HG03439 (cell line): Measurements from ENCODE around the gene SHISA5.
"Not testable (repeated sequence)": the region's sequence is repeated elsewhere in the genome, so short reads cannot be mapped to it uniquely, and the experiment has no call there.

Experiments used
- ATAC-seq: cut with Tn5 transposase; IDR thresholded peaks from one replicate; pipeline ENCODE4 v1.9.1; 2021; ENCODE audit warnings: mild to moderate bottlenecking, moderate library complexity; ENCODE audit not compliant: unreplicated experiment

The SHISA5 gene

GRCh38 chr3:48521635-48522034, 17.7 kb upstream of the SHISA5 start:
- no peak for ATAC-seq

GRCh38 chr3:48519277-48519643, 15.3 kb upstream of the SHISA5 start:
- ATAC-seq = no peak

GRCh38 chr3:48518638-48519276, 14.8 kb upstream of the SHISA5 start:
- no peak for ATAC-seq

- no peak for ATAC-seq
Observed at GRCh38 chr3:48518069-48518468, 14.1 kb upstream of the SHISA5 start.

- no peak for ATAC-seq
Observed at GRCh38 chr3:48516571-48516970, 12.6 kb upstream of the SHISA5 start.

GRCh38 chr3:48514431-48515227, 10.7 kb upstream of the SHISA5 start:
- no peak for ATAC-seq

- no peak for ATAC-seq
Observed at GRCh38 chr3:48511551-48511950, 7.6 kb upstream of the SHISA5 start.

GRCh38 chr3:48507256-48508061, 3.5 kb upstream of the SHISA5 start:
- ATAC-seq = no peak

- no peak for ATAC-seq
Observed at GRCh38 chr3:48505968-48506504, 2.1 kb upstream of the SHISA5 start.

GRCh38 chr3:48505146-48505545, 1.2 kb upstream of the SHISA5 start:
- ATAC-seq = no peak

GRCh38 chr3:48503401-48504050, 448 bp downstream of the SHISA5 start:
- ATAC-seq = no peak

- ATAC-seq = no peak
Observed at GRCh38 chr3:48502728-48503168, 1.2 kb downstream of the SHISA5 start.

GRCh38 chr3:48502121-48502520, 1.9 kb downstream of the SHISA5 start:
- ATAC-seq = no peak

GRCh38 chr3:48501196-48501595, 2.8 kb downstream of the SHISA5 start:
- ATAC-seq = no peak

GRCh38 chr3:48500656-48501055, 3.3 kb downstream of the SHISA5 start:
- no peak for ATAC-seq

- no peak for ATAC-seq
Observed at GRCh38 chr3:48493203-48493501, 10.8 kb downstream of the SHISA5 start.

GRCh38 chr3:48492461-48493202, 11.3 kb downstream of the SHISA5 start:
- ATAC-seq = no peak

- ATAC-seq = no peak
Observed at GRCh38 chr3:48486952-48487351, 17.0 kb downstream of the SHISA5 start.

GRCh38 chr3:48482822-48483221, 21.2 kb downstream of the SHISA5 start:
- not testable (repeated sequence) for ATAC-seq

GRCh38 chr3:48480891-48481290, 23.1 kb downstream of the SHISA5 start:
- not testable (repeated sequence) for ATAC-seq
